Activated CD8-positive, alpha-beta memory T cell treated with anti-CD3 and anti-CD28 coated beads, Interleukin-2, amount 50 U/mL, for 48 hours (primary cell): ENCODE data around the gene MFAP5.
"Not testable (repeated sequence)": the region's sequence is repeated elsewhere in the genome, so short reads cannot be mapped to it uniquely, and the experiment has no call there.

Experiments used
- DNase-seq: peaks from one replicate; pipeline ENCODE4 v3.0.0-alpha.2; 2020

Gene MFAP5

DNA sequence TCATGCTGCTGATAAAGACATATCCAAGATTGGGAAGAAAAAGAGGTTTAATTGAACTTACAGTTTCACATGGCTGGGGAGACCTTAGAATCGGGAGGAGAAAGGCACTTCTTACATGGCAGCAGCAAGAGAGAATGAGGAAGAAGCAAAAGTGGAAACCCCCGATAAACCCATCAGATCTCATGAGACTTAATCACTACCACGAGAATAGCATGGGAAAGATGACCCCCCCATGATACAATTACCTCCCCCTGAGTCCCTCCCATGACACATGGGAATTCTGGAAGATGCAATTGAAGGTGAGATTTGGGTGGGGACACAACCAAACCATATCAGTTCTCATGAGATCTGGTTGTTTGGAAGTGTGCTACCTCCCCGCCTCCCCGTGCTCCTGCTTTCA, 9.8 kb upstream of the MFAP5 start:
- DNase-seq, result no peak

DNA sequence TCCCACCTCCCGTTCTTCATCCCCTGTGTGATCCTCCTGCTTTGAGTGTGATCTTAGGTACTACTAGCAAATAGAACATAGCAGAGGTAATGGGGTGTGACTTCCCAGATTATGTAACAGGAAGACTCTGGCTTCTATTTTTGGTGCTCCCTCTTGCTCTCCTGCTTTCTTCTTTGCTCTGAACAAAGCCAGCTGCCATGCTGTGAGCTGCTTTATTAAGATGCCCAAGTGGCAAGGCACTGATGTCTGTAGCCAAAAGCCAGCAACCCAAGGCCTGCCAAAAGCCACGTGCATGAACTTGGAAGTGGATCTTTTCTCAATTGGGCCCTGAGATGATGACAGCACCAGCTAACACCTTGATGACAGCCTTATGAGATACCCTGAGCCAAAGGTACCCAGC, 5.8 kb upstream of the MFAP5 start:
- DNase-seq, result no peak

DNA sequence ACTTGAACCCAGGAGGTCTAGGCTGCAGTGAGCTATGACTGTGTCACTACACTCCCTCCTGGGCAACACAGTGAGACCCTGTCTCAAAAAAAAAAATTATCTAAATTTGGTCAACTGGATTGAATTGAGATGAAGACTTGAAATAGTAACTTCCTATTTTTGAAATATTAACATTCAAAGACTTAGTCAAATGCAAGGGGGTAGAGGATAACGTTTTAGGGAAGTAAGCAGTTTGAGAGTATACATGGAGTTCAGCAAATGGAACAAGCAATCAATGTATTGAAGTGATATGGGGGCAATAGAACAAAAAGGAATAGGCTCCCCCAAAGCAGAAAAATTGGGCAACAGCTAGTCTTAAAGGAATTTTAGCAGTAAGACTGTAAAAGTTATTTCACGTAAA, 4.6 kb upstream of the MFAP5 start:
- DNase-seq, result no peak

DNA sequence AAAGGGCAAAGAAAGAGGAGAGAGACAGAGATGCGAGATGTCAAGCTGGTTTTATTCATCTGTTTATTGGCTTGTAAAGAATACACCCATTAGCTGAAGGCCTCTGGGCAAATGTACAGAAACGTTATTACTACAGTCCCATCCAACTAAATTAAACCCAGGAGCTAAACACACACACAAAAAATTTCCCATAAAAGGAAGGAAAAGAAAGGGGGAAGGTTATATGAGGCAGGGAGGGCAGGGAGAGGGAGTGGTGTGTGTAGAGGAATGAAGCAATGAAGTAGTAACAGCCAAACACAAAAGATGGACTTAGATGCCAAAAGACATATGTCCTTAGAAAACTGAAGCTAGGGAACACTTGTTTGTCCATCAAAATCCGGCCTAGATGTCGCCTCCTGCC, 3.1 kb upstream of the MFAP5 start:
- no peak for DNase-seq

DNA sequence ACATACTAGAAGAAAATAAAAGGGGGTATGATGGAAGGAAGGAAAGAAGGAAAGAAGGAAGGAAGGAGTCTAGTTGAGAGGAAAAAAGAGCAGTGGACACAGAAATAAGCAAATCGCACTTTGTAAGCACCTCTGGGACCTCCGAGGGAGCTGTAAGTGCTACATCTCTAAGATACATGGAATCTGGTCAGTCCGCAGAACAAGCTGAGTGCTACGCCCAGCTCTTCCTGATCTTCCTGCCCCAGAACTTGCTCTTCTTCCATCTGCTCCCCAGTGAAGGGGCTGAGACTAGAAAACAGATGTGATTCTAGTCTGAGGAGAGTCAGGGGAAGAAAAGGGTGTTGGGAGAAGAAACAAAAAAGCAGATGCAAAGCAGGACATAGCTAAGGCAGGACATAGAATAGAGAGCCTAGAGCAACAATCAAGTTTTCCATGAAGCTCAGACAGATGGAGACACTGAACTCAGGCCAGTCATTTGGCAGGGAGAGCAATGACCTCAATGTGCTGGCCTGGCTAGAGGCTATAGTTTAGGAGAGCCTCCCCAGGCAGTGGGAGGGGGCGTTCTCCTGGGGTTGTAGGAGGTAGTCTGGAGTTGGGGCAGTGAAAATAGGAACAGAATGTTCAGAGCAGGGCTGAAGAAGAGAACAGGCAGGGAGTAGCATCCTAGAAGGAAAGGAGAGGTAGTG, 1.7 kb upstream of the MFAP5 start:
- peak; percentile 3 for DNase-seq

DNA sequence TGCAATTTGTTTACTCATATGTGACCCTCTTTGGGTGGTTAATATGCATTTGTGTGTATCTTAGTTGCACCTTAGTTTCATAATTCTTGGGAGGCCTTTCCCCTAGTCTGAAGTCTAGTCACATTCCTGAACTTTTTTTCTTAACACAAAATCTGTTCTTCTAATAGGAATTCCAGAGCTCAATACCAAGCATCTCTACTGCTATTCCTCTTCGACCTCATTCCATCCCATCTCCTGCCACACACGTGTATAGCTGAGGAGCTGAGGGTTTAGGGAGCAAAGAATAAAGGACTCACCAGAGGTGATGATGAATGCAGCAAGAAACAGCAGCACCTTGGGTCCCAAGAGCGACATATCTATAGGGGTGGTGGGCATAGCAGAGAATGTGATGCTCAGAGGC, 875 bp downstream of the MFAP5 start:
- DNase-seq, result no peak

DNA sequence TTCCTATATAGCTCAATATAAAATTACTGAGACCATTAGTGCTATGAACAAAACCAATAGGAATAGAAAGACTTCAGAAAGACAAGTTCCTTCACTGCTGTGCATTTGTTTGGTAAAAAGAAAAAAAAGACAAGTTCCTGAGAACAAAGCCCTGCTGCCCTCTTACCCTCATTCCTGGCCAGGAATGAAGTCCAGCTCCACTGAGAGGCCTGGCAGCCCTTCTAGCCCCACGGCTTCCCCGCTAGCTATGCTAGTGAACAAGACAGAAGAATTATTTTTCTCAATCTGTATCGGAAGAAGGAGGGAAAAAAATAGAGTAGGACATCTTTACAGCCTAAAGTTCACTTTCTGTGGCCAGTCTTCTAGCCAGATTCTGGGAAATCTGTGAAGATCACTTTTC, 1.6 kb downstream of the MFAP5 start:
- no peak for DNase-seq

DNA sequence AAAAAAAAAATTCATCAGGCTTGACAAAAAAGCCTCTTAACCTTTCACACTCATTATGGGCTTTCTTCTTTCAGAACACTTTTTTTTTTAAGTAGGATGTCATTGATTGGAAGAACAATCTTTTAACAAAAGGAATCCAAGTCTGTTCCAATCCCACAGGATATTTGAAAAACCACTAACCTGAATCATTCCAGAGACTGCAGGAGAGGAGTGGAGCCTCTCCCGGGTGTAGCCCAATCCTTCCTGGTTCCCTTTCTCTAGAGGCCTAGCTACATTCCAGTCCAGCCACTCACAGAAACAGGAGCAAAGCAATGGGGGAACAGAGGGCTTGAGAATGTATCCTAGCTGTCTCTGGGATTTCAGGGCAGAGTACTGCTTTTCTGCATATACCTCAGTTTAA, 4.3 kb downstream of the MFAP5 start:
- no peak for DNase-seq

DNA sequence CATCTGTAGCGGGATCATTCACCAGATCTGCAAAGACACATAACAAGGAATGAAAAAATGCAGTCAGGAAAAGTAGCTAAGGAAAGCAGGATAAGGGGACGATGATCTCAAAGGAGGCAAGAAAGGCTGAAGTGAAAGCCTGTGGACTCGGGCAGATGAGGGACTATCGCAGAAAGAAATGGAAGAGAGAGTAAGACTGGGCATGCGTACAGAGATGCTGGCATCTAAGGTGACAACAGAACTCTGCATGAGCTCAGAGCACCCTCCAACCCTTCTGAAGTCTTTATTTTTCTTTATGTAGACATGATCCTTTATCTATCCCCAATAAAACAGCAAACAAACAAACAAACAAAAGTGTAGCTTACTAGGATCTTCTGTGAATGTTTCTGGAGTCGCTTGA, 7.2 kb downstream of the MFAP5 start:
- no peak for DNase-seq

DNA sequence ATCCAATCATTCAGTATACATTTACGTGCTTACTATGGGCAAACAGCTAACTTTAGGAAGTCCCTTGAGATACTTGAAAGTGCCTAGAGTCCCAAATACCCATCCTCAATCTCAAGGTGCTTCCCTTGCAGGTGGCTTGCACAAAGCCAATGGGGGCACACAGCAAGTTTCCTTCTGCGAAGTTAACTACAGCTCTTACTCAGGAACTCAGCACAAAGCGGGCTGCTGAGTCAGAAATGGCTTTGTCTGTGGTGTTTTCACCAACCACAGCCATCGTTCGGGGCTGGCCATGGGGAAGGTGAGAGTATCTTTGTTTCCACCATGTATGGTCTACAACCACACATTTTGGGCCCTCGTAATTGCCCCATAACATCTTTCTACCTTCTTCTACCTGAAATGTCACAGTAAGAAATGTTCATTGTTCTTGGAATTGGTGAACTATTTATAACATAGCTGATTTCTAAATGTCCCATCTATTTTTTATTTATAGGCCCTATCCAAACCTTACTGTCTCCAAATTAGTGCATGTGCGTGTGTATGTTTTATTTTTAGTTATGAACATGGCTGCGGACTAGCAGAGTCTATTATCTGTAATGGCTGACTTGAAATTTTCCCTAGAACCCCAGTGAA, 13.9 kb downstream of the MFAP5 start:
- DNase-seq, result peak; percentile 84

DNA sequence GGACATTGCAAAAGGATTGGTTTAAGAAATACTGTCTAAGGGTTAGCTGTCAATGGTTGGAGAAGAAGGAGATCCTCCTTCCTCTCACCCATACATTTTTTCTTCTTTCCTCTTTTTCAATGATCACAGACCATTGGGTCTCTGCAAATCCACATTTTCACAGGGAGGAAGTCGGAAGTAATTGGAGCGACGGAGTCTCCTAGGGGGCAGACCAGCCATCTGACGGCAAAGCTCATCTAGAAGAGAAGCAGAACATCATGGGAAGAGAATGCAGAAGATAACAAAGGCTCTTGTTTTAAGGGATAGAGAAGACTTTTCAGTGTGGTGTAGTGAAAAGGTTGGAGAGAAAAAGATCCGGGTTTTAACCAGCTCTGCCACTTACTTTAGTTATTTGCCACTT, 14.7 kb downstream of the MFAP5 start:
- no peak for DNase-seq

DNA sequence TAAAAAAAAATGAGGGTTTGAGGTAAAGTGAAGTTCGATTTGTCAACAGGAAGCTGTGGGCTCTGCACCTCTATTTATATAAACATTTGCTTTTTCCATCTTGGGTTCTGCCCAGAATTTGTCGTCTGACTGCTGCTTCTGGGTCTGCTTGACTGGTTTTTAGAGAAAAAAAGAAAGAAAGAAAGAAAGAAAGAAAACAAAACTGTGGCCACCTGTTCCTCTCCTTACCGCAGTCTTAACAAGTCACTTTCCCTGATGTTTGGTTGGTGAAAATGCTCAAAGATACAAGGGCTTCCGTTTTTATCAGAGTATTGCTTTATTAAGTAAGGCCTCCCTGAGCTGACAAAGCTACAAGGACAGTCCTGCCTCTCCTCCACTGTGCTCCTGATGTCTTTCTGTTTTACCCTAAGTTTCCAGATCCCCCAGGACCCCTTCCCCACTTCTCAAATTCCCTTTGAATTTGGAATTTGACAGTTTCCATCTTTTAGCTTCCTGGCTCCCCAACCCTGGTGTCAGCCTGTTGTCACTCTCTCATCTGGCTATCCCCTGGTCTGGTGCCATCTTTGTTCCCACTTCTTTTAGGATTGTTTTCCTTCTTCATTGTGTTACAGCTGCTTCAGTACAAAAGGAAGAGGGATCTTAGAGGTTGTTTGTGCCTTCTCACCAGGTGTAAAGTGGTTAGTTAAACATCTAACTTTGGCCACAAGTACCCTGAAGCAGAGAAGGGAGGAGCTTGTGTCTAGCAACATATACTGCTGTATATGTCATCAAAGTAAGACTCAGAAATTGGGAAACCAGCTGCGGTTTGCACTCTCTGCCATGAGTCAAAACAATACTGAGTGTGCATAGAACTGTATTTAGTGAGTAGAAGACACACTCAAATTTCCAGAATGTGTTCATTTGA, 18.0 kb downstream of the MFAP5 start:
- peak; percentile 59 for DNase-seq

DNA sequence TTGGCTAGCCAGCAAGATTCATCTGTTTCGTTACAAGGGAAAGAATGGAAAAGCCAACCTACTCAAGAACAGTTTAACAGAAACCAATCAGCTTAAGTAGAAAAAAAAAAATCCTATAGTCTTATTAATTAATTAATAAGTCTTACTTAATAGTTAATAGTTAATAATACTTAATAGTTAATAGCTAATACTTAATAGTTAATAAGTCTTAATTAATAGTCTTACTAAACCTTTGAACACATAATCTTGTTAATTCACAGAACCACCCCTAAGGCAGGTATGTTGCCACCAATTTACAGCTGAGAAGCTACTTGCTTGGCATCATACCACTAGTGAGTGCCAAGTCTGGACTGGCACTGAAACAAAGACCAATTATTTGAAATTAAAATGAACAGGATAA, 19.9 kb downstream of the MFAP5 start:
- DNase-seq, result no peak

DNA sequence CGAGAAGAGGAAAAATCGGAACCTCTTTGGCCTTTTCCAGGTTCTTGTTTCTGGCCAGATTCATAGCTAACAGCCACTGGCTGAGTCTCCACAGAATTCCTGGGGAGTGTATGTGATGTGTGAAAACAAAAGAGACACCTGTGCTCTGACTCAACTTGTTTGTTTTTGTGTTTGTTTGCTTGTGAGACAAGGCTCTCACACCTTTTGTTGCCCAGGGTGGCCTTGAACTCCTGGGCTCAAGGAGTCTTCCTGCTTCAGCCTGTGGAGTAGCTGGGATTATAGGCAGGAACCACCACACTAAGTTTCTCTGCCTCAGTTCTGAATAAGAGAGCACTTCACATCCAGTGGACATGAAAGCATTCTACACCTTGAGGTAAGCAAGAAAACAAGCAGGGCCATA, 22.7 kb downstream of the MFAP5 start:
- DNase-seq, result no peak

DNA sequence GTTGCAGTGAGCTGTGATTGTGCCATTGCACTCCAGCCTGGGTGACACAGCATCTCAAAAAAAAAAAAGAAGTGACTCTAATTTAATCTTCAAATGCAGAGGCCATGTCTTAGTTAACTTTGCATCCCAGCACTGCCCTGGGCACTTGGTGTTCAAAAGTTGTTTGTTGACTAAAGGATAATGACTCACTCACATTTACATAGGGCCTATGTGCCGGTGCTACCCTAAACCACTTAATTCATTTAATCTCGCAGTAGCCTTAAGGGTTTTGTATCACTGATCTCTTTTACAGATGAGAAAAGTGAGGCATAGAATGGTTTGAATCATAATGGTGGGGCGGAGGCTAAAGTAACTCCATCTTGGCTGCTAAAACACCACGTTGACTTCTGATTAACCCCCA, 23.7 kb downstream of the MFAP5 start:
- DNase-seq, result no peak

DNA sequence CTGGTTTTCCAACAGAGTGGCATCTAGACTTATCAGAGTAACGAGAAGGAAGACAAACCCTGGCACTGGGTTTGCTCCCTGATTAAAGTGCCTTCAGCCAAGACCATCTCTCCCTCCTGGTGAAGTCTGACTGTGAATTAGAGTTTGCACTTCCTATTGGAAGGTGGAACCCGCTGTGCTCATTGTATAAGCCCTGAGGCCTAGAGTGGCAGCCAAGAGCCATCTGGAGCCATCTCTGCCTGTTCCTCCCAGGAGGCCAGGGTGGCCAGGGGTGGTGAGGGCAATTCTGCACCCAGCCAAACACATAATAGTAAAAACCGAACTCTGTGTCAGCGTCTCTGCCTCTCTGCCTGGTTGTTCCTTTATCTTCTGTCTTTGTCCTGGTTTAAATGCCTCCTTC, 25.0 kb downstream of the MFAP5 start:
- DNase-seq, result no peak

DNA sequence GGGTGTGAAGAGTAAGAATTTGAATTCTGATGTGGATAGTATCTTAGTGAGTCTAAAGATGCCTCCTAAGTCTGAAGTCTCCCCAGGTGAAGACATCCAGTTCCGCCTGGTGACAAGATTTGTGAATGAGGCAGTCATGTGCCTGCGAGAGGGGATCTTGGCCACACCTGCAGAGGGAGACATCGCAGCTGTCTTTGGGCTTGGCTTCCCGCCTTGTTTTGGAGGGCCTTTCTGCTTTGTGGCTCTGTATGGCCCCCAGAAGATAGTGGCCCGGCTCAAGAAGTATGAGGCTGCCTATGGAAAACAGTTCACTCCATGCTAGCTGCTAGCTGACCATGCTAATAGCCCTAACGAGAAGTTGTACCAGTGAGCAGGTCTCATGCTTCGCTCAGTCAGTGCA, 25.4 kb downstream of the MFAP5 start:
- no peak for DNase-seq

DNA sequence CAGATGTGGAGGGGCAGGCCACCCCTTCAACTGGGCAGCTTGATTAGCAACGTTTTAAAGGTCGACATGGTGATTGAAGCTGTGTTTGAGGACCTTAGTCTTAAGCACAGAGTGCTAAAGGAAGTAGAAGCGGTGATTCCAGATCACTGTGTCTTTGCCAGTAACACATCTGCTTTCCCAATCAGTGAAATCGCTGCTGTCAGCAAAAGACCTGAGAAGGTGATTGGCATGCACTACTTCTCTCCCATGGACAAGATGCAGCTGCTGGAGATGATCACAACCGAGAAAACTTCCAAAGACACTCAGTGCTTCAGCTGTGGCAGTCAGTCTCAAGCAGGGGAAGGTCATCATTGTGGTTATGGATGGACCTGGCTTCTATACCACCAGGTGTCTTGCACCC, 26.0 kb downstream of the MFAP5 start:
- no peak for DNase-seq

DNA sequence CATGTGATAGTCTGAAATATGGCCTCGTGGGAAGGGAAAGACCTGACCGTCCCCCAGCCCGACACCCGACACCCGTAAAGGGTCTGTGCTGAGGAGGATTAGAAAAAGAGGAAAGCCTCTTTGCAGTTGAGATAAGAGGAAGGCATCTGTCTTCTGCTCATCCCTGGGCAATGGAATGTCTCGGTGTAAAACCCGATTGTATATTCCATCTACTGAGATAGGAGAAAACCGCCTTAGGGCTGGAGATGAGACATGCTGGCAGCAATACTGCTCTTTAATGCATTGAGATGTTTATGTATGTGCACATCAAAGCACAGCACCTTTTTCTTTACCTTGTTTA, 26.6 kb downstream of the MFAP5 start:
- not testable (repeated sequence) for DNase-seq

DNA sequence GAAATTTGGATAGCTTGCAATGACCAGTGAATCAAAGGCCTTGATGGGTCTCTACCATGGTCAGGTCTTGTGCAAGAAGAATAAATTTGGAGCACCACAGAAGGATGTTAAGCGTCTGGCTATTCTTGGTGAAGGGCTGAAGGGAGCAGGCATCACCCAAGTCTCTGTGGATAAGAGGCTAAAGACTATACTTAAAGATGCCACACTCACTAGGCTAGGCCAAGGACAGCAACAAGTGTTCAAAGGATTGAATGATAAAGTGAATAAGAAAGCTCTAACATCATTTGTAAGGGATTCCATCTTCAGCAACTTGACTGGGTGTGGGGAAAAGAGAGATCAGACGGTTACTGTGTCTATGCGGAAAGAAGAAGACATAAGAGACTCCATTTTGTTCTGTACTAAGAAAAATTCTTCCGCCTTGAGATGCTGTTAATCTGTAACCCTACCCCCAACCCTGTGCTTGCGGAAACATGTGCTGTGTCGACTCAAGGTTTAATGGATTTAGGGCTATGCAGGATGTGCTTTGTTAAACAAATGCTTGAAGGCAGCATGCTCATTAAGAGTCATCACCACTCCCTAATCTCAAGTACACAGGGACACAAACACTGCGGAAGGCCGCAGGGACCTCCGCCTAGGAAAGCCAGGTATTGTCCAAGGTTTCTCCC, 27.2 kb downstream of the MFAP5 start:
- DNase-seq, result not testable (repeated sequence)

DNA sequence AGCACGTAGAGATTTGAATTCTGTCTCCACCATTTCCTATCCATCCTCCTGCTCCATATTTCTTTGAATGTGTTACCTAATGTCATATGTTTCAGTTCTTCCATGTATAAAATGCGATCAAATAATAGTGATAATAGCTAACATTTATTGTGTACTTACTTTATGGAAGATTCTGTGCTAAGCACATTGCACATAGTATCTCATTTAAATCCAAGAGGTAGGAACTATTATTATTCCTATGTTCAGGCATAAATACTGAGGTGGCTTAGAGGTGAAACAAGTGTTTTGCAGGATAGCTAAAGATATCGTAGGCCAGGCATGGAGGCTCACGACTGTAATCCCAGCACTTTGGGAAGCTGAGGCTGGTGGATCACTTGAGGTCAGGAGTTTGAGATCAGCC, 32.5 kb downstream of the MFAP5 start:
- DNase-seq, result no peak

DNA sequence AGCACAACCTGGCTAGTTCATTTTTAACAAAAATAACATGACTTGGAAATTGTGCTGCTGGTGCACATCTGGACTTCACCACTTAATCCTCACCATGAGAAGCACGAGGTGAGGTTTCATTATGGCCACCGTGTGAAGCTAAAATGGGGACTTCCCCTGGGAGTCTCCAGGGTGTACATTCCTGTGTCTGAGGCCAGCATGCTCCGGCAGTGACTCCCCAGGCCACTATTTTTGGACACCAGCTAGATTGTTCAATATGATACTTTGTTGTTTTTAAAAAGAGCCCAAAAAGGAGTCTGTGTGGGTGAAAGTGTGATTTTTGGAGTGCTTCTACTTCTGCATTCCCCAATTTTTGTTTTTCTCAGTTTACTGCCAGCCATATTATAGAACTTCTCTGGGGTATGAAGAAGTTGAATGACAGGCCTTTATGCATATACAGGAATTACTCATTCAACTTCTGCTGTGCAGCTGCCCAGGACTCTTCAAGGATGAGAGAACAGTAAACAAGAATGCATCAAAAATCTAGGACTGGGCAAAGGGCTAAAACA, 33.1 kb downstream of the MFAP5 start:
- DNase-seq, result no peak

DNA sequence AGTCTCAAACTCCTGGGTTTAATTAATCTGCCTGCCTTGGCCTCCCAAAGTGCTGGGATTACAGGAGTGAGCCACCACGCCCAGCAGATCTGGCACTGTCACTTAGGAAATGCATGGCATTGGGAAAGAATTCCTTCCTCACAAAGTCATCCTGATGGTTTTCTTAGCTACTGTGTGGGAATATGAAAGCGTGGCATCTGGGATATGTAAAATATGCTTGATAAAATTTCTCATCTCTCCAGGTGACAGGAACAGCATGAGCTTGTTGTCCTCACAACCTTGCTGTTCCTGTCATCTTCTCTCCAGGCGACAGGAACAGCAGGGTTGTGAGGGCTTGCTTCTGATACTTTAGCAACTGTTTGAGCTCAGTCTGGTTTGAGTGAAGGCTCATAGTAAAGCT, 33.9 kb downstream of the MFAP5 start:
- DNase-seq, result no peak
